HG03439 (cell line): ENCODE results near the gene CDKL1.

Source experiments
- ATAC-seq: cut with Tn5 transposase; IDR thresholded peaks from one replicate; pipeline ENCODE4 v1.9.1; 2021; ENCODE audit warnings: mild to moderate bottlenecking, moderate library complexity; ENCODE audit not compliant: unreplicated experiment

CDKL1 gene

DNA sequence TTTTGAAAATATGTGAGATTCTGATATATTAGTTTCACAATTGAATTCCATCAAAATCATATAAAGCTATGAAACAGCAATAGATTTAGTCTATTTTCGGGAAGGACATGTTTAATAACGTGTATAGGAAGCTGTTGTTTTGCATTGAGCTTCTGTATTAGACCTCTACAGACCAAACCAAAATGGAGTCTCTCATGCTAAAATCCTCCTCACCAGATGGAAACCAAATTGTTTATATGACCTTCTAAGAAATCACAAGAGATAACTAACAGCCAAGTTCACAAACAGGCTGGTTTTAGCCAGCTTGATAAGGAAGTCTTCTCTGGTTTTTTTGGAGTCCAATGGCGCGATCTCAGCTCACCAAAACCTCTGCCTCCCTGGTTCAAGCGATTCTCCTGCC, 108.5 kb downstream of the CDKL1 start:
- ATAC-seq = no peak

DNA sequence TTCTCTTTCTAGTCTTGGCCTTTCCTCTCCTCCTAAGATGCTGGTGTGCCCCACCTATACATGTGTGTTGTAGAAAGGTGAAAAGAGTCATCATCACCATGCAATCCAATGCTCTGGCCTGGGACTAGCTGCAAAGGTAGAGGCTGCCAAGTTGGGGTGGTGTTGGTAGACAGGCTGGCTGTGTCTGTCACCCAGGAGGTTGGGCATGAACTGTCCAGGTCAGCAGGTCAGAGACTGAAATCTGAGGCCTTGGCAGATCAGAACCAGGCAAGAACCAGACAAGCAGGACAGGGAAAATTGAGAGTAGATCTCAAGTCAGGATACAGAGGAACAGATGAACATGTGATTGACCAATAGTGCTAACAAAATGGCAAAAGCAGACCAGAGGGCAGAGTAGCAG, 110.8 kb downstream of the CDKL1 start:
- ATAC-seq = no peak
